IPS DF 4.7 (cell line): Measurements from ENCODE around the gene CNPY3.
A peak's percentile ranks its signal among the peaks of the same experiment; 100 is the strongest.

Experiments used
- DNase-seq: peaks from one replicate; pipeline ENCODE4 v3.0.0-alpha.2; 2013; ENCODE audit warnings: low spot score; ENCODE audit errors: extremely low read depth

The CNPY3 gene

DNA sequence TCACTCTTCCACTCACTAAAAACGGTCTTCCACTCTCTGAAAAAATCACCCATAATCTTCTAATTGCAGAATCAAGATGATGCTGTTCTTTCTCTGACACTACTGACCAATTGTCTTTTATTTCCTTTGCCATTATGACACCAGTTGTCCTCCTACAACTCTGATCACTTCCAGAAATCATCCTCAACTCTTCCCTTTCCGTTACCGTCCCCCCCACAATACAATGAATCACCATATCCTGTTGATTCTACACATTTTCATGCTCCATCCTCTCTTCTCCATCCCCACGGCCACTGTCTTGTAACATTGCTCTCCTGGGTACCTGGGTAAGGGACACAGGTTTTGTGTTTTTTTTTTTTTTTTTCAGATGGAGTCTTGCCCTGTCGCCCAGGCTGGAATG, 52.6 kb downstream of the CNPY3 start:
- DNase-seq: no peak

DNA sequence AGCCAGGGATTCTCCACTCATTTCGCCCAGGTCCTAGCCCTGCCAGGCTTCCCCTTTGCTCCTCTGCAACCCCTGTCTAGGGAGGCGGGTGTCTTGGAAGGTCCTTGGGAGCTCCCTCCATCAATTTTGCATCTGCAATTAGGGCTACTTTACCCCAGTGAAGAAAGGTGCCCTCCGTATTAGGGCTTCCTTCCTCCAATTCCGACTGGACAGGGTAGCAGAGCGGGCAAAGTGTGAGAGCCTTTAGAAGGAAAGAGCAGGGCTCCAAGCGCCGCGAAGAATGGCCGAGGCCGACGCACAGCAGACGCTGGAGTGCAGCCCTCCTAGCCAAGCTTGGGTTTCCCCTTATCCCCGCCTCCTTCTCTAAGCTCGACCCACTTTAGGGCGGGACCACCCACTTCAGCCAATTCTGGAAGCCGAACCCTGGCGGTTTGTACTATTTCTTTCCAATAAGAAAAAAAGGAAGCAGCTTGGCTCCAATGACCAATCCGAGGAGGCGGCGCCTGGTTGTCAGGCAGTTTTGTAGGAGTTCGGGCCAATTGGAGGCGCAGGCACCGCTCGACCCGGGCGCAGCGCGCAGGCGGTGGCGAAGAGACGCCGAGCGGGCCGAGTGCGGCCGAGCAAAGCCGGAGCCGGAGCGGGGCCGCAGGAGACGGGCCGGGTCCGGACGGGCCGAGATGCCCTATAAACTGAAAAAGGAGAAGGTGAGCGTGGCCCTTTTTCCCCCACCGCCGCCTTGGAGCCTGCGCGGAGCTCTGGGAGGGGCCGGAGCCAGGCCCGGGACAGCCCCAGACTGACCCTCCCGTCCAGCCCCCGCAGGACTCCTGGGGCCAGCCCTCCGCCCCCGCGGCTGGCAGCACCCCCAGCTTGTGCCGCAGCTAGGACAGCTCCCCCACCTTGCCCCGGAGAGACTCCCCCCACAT, 55.0 kb downstream of the CNPY3 start, which contains the start of gene PPP2R5D:
Gene PPP2R5D (plus strand): TSS at position 570 of the 923 bp plus-strand sequence. CDS start 108 bp downstream, at position 678.
- peak; percentile 95 for DNase-seq

DNA sequence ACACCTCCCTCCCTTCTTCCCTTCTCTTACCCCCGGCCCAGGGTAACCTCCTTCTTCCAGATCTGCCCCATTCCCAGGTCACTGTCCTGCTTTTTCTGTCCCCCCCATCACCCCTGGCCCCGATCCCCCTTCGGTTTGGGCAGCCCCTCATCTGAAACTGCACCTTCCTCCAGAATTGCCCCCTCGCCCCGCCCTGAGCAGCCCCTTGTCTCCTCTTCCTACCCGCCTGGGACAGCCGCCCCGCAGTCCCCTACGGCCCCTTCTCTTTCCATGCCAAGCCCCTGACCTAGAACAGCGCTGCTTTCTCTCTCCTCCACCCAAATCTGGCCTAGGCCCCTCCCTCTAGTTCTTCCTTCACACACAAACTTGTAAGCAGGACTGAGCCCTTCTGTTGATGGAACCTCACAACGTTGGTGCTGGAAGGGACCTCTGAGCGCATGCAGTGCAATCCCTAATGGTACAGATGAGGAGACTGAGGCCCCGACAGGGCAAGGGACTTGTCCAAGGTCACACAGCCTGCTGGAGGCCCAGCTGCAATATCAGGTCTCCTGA, 55.7 kb downstream of the CNPY3 start:
- DNase-seq: no peak

DNA sequence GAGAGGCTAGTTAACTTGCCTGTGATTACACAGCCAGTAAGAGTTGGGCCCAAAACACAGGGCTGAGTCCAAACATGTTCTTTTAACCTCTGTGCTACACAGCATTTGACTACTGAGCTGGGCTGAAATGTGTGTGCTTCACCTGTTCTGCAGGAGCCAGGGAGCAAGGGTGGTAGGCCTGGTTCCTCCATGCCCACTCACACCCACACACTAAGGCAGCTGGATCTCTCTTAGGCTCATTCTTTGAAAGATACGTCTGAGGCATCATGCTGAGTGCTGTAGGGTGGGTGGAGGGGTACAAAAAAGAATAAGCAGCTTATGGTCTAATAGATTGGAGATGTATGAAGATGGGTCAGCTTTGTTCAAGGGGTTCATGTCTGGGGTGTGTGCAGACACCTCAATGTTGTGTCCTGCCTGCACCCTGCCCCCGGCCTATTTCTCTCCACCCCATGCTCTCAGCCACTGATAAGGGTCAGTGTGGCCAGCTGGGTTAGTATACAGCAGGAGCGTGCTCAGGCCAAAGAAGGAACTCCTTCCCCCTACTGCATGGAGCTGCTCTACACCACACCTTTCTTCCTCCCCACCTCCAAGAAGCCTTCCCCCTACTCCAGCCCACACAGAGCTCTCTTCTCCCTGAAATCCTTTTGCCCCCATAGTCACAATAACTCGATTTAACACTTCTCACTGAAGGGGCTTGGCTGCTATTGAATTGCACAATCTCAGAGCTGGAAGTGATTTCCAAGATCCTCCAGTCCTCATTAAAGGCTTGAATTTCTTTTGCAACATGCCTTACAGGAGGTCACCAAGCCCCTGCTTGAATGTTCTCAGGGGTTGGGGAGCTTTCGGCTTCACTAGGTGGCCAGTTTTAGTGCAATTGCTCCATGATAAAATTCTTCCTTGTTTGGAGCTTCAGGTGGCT, 58.5 kb downstream of the CNPY3 start:
- DNase-seq: no peak

DNA sequence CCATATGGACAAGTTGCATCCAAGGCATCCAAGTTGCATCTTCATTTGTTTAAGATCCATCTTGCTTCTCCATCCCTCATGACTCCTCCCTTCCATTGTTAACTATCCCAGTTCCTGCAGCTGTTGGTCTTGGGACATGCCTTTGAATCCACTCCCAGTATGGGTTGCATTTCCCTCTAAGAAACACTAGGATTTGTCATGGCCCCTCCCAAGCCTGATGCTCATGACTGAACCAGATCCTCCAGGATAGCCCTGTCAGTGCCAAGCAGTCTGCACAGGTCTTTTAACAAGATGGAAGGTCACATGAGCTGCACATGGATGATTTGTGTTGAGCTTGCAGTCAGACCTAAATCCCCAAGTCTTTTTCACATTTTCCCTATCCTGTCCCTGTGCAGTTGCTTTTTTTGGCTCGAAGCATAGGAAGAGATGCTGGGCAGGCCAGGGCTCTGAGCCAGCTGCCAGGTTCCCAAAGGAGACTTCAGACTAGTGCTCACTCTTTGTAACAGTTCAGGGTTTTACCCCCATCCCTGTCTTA, 59.3 kb downstream of the CNPY3 start:
- no peak for DNase-seq
